OCI-LY3 (cell line): ENCODE results near the gene RILPL2.

ENCODE experiments used
- CTCF ChIP-seq: fragments of 200-600, 300-600 bp; sonication (generic); IDR thresholded peaks from 2 replicates; pipeline ENCODE4 v1.5.1; 2014; ENCODE audit warnings: antibody characterized with exemption, low read length, low read depth
- EZH2phosphoT487 ChIP-seq: fragments of 200-600 bp; shearing (Covaris generic); IDR thresholded peaks from 2 replicates; pipeline ENCODE4 v1.6.1; 2018; ENCODE audit warnings: antibody characterized with exemption, mixed run types, low read depth

GRCh38 chr12:123398550-123399254 is 37.8 kb downstream of the RILPL2 start:
- TF ChIP-seq CTCF (no peak), EZH2phosphoT487 (no peak)
